ELF-1 (cell line): ENCODE data around the gene PEPD.
"Not testable (repeated sequence)": the region's sequence is repeated elsewhere in the genome, so short reads cannot be mapped to it uniquely, and the experiment has no call there.

ENCODE experiments used
- DNase-seq: peaks from one replicate; pipeline ENCODE4 v3.0.0-alpha.2; 2016; ENCODE audit warnings: low read depth, low spot score

The PEPD gene

GRCh38 chr19:33521480-33522370, at the start of gene PEPD:
Gene PEPD (minus strand): TSS chr19:33521791. CDS start chr19:33521760, 31 bp downstream.
- peak; percentile 95 for DNase-seq

- DNase-seq, result peak; percentile 49
These were observed 48.2 kb upstream of the PEPD start for GRCh38 chr19:33569821-33570220.

GRCh38 chr19:33568706-33569105, 47.1 kb upstream of the PEPD start:
- no peak for DNase-seq

- no peak for DNase-seq
These were observed 43.3 kb upstream of the PEPD start for GRCh38 chr19:33564836-33565338.

GRCh38 chr19:33562636-33563035, 41.0 kb upstream of the PEPD start:
- DNase-seq, result peak; percentile 46

GRCh38 chr19:33561666-33562065, 40.1 kb upstream of the PEPD start:
- DNase-seq, result not testable (repeated sequence)

- DNase-seq, result no peak
These were observed 39.7 kb upstream of the PEPD start for GRCh38 chr19:33561261-33561660.

- DNase-seq, result no peak
These were observed 38.4 kb upstream of the PEPD start for GRCh38 chr19:33559996-33560395.

- no peak for DNase-seq
These were observed 37.3 kb upstream of the PEPD start for GRCh38 chr19:33558856-33559255.

GRCh38 chr19:33558151-33558550, 36.6 kb upstream of the PEPD start:
- DNase-seq, result no peak

GRCh38 chr19:33557720-33558119, 36.1 kb upstream of the PEPD start:
- DNase-seq, result no peak

- no peak for DNase-seq
These were observed 35.6 kb upstream of the PEPD start for GRCh38 chr19:33557196-33557595.

- DNase-seq, result no peak
These were observed 34.7 kb upstream of the PEPD start for GRCh38 chr19:33556261-33556660.

- not testable (repeated sequence) for DNase-seq
These were observed 34.1 kb upstream of the PEPD start for GRCh38 chr19:33555726-33556125.

- DNase-seq, result no peak
These were observed 33.2 kb upstream of the PEPD start for GRCh38 chr19:33554821-33555220.

GRCh38 chr19:33554391-33554790, 32.8 kb upstream of the PEPD start:
- no peak for DNase-seq

GRCh38 chr19:33553530-33554310, 32.1 kb upstream of the PEPD start:
- peak; percentile 47 for DNase-seq

GRCh38 chr19:33552928-33553279, 31.3 kb upstream of the PEPD start:
- no peak for DNase-seq

- DNase-seq, result no peak
These were observed 30.8 kb upstream of the PEPD start for GRCh38 chr19:33552191-33552927.

GRCh38 chr19:33551676-33552075, 30.1 kb upstream of the PEPD start:
- DNase-seq, result no peak

- no peak for DNase-seq
These were observed 29.2 kb upstream of the PEPD start for GRCh38 chr19:33550768-33551167.

GRCh38 chr19:33547676-33548075, 26.1 kb upstream of the PEPD start:
- DNase-seq, result no peak
